Transverse colon (tissue), 3 donors: Measurements from ENCODE around the gene ADD1.

Experiments used
- CTCF ChIP-seq, 5 experiments: fragments of 200-600 bp in 3 of 5; fragments of 450-650 bp in 2 of 5; sonication (generic) in 3 of 5; IDR thresholded peaks; 1 replicate in 2 of 5; 2 replicates in 3 of 5; pipeline ENCODE4 v1.5.1; 2016 to 2017; ENCODE audit warnings: antibody characterized with exemption in 5 of 5, inconsistent platforms in 3 of 5, mild to moderate bottlenecking in 2 of 5, moderate library complexity in 1 of 5
- EP300 ChIP-seq: sonication (generic); formaldehyde crosslinking; IDR thresholded peaks from one replicate; pipeline ENCODE4 v1.6.1; 2017; ENCODE audit warnings: antibody characterized with exemption, low read depth
- POLR2A ChIP-seq: fragments of 450-650 bp; IDR thresholded peaks from one replicate; pipeline ENCODE4 v1.6.1; 2016; ENCODE audit warnings: antibody characterized with exemption, mild to moderate bottlenecking, moderate library complexity

GRCh38 chr4:2953496-2953895, 109.9 kb downstream of the ADD1 start:
- TF ChIP-seq EP300 (no peak), CTCF (IDR thresholded peaks at IDR 0.05) (no peak), POLR2A (no peak)
